ENCODE measurements around the gene SPATA13.

The SPATA13 gene

GRCh38 chr13:24279327-24280110 lies 119.0 kb downstream of the SPATA13 start:
- Histone ChIP-seq H3K9me3 (ENCODE audit: control insufficient read depth, insufficient read depth, low read depth, low read length) (no peaks in the 10 kb centered on the region), H3K4me1 (ENCODE audit: control insufficient read depth, insufficient read depth, low read length) (no peaks in the 10 kb centered on the region), H3K4me3 (ENCODE audit: low read depth, low read length) (no peak overlapping the region), H3K36me3 (ENCODE audit: control insufficient read depth in 2 of 2, insufficient read depth in 1 of 2, low read length in 2 of 2) (no peaks in the 10 kb centered on the region), H3K27ac (ENCODE audit: extremely low read depth, low read depth, low read length) (no peak overlapping the region)
- TF ChIP-seq ZNF302 (tag by site-specific recombination; IDR thresholded peaks at IDR 0.05; ENCODE audit: low read depth) (no peak), ZNF423 (tag by site-specific recombination; IDR thresholded peaks at IDR 0.05) (no peak), REPIN1 (tag by site-specific recombination; IDR thresholded peaks at IDR 0.05; ENCODE audit: low read depth) (no peak), PRDM6 (tag by site-specific recombination; IDR thresholded peaks at IDR 0.05) (no peak), ZBTB20 (tag by site-specific recombination; IDR thresholded peaks at IDR 0.05) (no peak), ZNF391 (tag by site-specific recombination; IDR thresholded peaks at IDR 0.05; ENCODE audit: borderline replicate concordance, low read depth) (no peak), ZBTB1 (tag by site-specific recombination; IDR thresholded peaks at IDR 0.05) (no peak), ZFP3 (tag by site-specific recombination; IDR thresholded peaks at IDR 0.05; ENCODE audit: low read depth) (no peak), ZNF510 (tag by site-specific recombination; IDR thresholded peaks at IDR 0.05; ENCODE audit: insufficient replicate concordance) (no peak), ZBTB49 (tag by site-specific recombination; IDR thresholded peaks at IDR 0.05; ENCODE audit: low read depth) (no peak), OVOL3 (tag by site-specific recombination; IDR thresholded peaks at IDR 0.05) (no peak), ZNF692 (tag by site-specific recombination; IDR thresholded peaks at IDR 0.05) (no peak), ZSCAN4 (tag by site-specific recombination; IDR thresholded peaks at IDR 0.05) (no peak), ZNF292 (tag by site-specific recombination; IDR thresholded peaks at IDR 0.05; ENCODE audit: borderline replicate concordance, low read depth) (no peak), ZNF600 (tag by site-specific recombination; IDR thresholded peaks at IDR 0.05) (no peak)
- ChIA-PET CTCF (interaction anchor here (0.6 kb wide), 1 partner anchor 851 kb away, joined by 3 read pairs; no protein-coding TSS in a partner anchor), POLR2A (no interaction called here)

GRCh38 chr13:24280720-24281119 lies 120.2 kb downstream of the SPATA13 start:
- no peaks in the 10 kb centered on the region for H3K4me1 ChIP-seq (ENCODE audit: control insufficient read depth, insufficient read depth, low read length)
- POLR2A ChIA-PET, result no interaction called here
- H3K36me3 ChIP-seq (ENCODE audit: control insufficient read depth in 2 of 2, insufficient read depth in 1 of 2, low read length in 2 of 2), result no peaks in the 10 kb centered on the region
- no peaks in the 10 kb centered on the region for H3K9me3 ChIP-seq (ENCODE audit: control insufficient read depth, insufficient read depth, low read depth, low read length)
- no peak overlapping the region for H3K4me3 ChIP-seq (ENCODE audit: low read depth, low read length)
- H3K27ac ChIP-seq (ENCODE audit: extremely low read depth, low read depth, low read length), result no peak overlapping the region
- CTCF ChIA-PET, result no interaction called here
- TF ChIP-seq ZNF362 (tag by site-specific recombination; IDR thresholded peaks at IDR 0.05) (no peak), ELK4 (IDR thresholded peaks at IDR 0.05; ENCODE audit: borderline replicate concordance, low read depth, low read length) (no peak), ZNF266 (tag by site-specific recombination; IDR thresholded peaks at IDR 0.05; ENCODE audit: low read depth) (no peak), SP7 (tag by site-specific recombination; IDR thresholded peaks at IDR 0.05) (no peak), ZNF785 (tag by site-specific recombination; IDR thresholded peaks at IDR 0.05) (no peak), PRDM6 (tag by site-specific recombination; IDR thresholded peaks at IDR 0.05) (no peak), ZNF664 (tag by site-specific recombination; IDR thresholded peaks at IDR 0.05) (no peak), ZNF692 (tag by site-specific recombination; IDR thresholded peaks at IDR 0.05) (no peak)

Data from HEK293 (cell line).